HCT116 (cell line): ENCODE measurements around the gene FOXO6. TPM values are rescaled to one million over a fixed set of nuclear protein-coding genes. Genes with fewer than 3 reads are reported as not detected.

Source experiments
- ATAC-seq: fragments of 200-7000 bp; cut with Tn5 transposase; 2 replicates; pipeline ENCODE4 v1.9.1; 2020; ENCODE audit warnings: mild to moderate bottlenecking, moderate library complexity
- BruUV-seq: library from RNA; stranded (reverse); fragments of 400-500 nt; replicated peaks from 2 replicates; lab custom pipeline; 2021; lab: Mats Ljungman, UMichigan
- CTCF ChIA-PET: fragments of 300-600 bp; sonication (Branson Sonifier 250); formaldehyde crosslinking; loops from one replicate; lab custom pipeline; 2021; ENCODE audit warnings: antibody characterized with exemption; lab: Charles Lee
- POLR2A ChIA-PET: fragments of 300-600, 350-600 bp; sonication (Branson Sonifier 250); formaldehyde crosslinking; loops from one replicate; lab custom pipeline; 2021; ENCODE audit warnings: antibody characterized with exemption; lab: Charles Lee
- RAD21 ChIA-PET, 2 experiments: fragments of 300-600 bp; sonication (Branson Sonifier 250); formaldehyde crosslinking; loops; one replicate each; lab custom pipeline; 2023; ENCODE audit warnings: low total read pairs in 2 of 2; ENCODE audit not compliant: uncharacterized antibody in 2 of 2, unreplicated experiment in 2 of 2, low non-redundant PET in 1 of 2; lab: Charles Lee
- DNase-seq: peaks from one replicate; pipeline ENCODE4 v3.0.0-alpha.2; 2010; ENCODE audit warnings: low read depth, low spot score
- H2AFZ ChIP-seq: fragments of 200-600 bp; shearing (Covaris generic), sonication (generic); 2 replicates; pipeline ENCODE4 v1.6.1; 2017; ENCODE audit warnings: low read depth, mixed run types, mixed read lengths, antibody characterized with exemption, low read length; ENCODE audit not compliant: poor library complexity, severe bottlenecking
- H3K27ac ChIP-seq: 2 replicates; pipeline ENCODE4 v1.5.1; 2012; ENCODE audit warnings: low read depth, low read length
- H3K27me3 ChIP-seq: fragments of 200-600 bp; sonication (generic); 2 replicates; pipeline ENCODE4 v1.6.1; 2016; ENCODE audit warnings: mixed run types, low read length, mixed read lengths; ENCODE audit not compliant: insufficient read depth
- H3K36me3 ChIP-seq, 2 experiments: fragments of 200-500 bp in 1 of 2; fragments of 200-600 bp in 1 of 2; sonication (Bioruptor generic) in 1 of 2; sonication (generic) in 1 of 2; 2 replicates each; pipeline versions ENCODE4 v1.5.1 to v1.6.1; 2014 to 2016; ENCODE audit warnings: low read length in 2 of 2, inconsistent platforms in 1 of 2, mixed read lengths in 1 of 2, mixed run types in 1 of 2; ENCODE audit not compliant: insufficient read depth in 2 of 2, control insufficient read depth in 1 of 2
- H3K4me1 ChIP-seq, 2 experiments: fragments of 200-600 bp in 1 of 2; sonication (generic) in 1 of 2; 2 replicates each; pipeline versions ENCODE4 v1.5.1 to v1.6.1; 2012 to 2017; ENCODE audit warnings: low read length in 2 of 2, inconsistent platforms in 1 of 2, mild to moderate bottlenecking in 1 of 2, mixed read lengths in 1 of 2, mixed run types in 1 of 2, moderate library complexity in 1 of 2; ENCODE audit not compliant: insufficient read depth in 2 of 2, control insufficient read depth in 1 of 2
- H3K4me2 ChIP-seq: fragments of 200-600 bp; sonication (generic); 2 replicates; pipeline ENCODE4 v1.6.1; 2017; ENCODE audit warnings: mixed run types, low read length, mixed read lengths
- H3K4me3 ChIP-seq, 2 experiments: fragments of 200-600 bp in 1 of 2; sonication (generic) in 1 of 2; replicated peaks in 1 of 2; 2 replicates each; pipeline ENCODE4 v1.5.1; 2011 to 2016; ENCODE audit warnings: low read length in 2 of 2, control low read depth in 1 of 2, low read depth in 1 of 2, mild to moderate bottlenecking in 1 of 2, mixed read lengths in 1 of 2, mixed run types in 1 of 2
- H3K79me2 ChIP-seq: fragments of 200-600 bp; sonication (generic); 2 replicates; pipeline ENCODE4 v1.6.1; 2017; ENCODE audit warnings: mild to moderate bottlenecking, mixed run types, low read length, moderate library complexity, mixed read lengths; ENCODE audit not compliant: insufficient read depth
- H3K9ac ChIP-seq: fragments of 200-600 bp; sonication (generic); 2 replicates; pipeline ENCODE4 v1.6.1; 2016; ENCODE audit warnings: low read length, mixed read lengths
- H3K9me2 ChIP-seq: fragments of 200-600 bp; sonication (generic), shearing (Covaris generic); 2 replicates; pipeline ENCODE4 v1.6.1; 2017; ENCODE audit warnings: mixed run types, mild to moderate bottlenecking, moderate library complexity; ENCODE audit not compliant: insufficient read depth
- H3K9me3 ChIP-seq, 2 experiments: fragments of 200-500 bp in 1 of 2; fragments of 200-600 bp in 1 of 2; sonication (Bioruptor generic) in 1 of 2; sonication (generic) in 1 of 2; 2 replicates each; pipeline ENCODE4 v1.6.1; 2014 to 2017; ENCODE audit warnings: low read length in 2 of 2, mixed read lengths in 2 of 2, inconsistent platforms in 1 of 2, low read depth in 1 of 2, mild to moderate bottlenecking in 1 of 2, mixed run types in 1 of 2, moderate library complexity in 1 of 2; ENCODE audit not compliant: control insufficient read depth in 1 of 2, insufficient read depth in 1 of 2
- H4K20me1 ChIP-seq: fragments of 200-600 bp; sonication (generic), shearing (Covaris generic); 2 replicates; pipeline ENCODE4 v1.6.1; 2017; ENCODE audit warnings: mixed run types, mild to moderate bottlenecking, moderate library complexity; ENCODE audit not compliant: insufficient read depth
- CBX3 ChIP-seq: IDR thresholded peaks from 2 replicates; pipeline ENCODE4 v1.6.1; 2012; ENCODE audit warnings: low read depth
- JUND ChIP-seq: IDR thresholded peaks from 2 replicates; pipeline ENCODE4 v1.6.1; 2012
- RAD21 ChIP-seq: IDR thresholded peaks from 2 replicates; pipeline ENCODE4 v1.6.1; 2012; ENCODE audit warnings: low read depth, mild to moderate bottlenecking
- intact Hi-C: fragments of 100-400 bp; cut with micrococcal nuclease; formaldehyde crosslinking; loops from 2 replicates; pipeline ENCODE4 v1.10.0; 2022
- total RNA-seq: library from RNA; stranded (reverse); gene quantifications from one replicate; pipeline ENCODE4 v1.2.1, GENCODE V29; 2021; ENCODE audit not compliant: unreplicated experiment
- TF ChIP-seq, protein P1 (sequence below): IDR thresholded peaks from 2 replicates; pipeline ENCODE4 v1.6.1; 2011; ENCODE audit warnings: mild to moderate bottlenecking, low read length, moderate library complexity; ENCODE audit not compliant: insufficient replicate concordance; ENCODE audit errors: extremely low read depth

The FOXO6 gene
- total RNA-seq, 1 experiment from 2014 or later: 7.0 TPM

DNA sequence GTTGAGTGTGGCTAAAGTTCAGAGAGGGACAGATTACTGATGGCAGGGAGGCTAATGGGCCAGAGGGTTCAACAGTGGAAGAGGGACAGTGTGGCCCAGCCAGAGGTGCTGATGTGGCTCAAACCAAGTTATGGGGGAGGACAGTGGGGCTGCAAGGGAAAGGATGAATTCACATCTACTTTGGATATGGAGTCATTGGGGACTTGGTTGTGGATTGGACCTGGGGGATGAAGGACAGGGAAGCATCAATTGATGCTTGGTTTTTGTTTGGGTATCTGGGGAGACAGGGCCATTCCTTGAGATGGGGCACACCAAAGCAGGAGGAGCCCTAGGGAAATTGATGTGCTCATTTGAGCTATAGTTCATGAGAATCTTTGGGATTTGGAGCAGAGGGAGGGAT lies 23.3 kb downstream of the FOXO6 start:
- RAD21 ChIA-PET: no interaction called here
- Histone ChIP-seq H3K9ac (no peak overlapping the region), H3K36me3 (no peaks in the 10 kb centered on the region), H3K9me3 (no peaks in the 10 kb centered on the region), H3K9me2 (no peaks in the 10 kb centered on the region), H3K27ac (no peak overlapping the region), H4K20me1 (no peaks in the 10 kb centered on the region), H3K4me3 (no peak overlapping the region), H3K27me3 (0 out of 2 replicates have a peak, but pooled peaks cover 3% of the 10 kb centered on the region), H3K79me2 (no peaks in the 10 kb centered on the region), H3K4me1 (peaks cover 12 to 38% of the 10 kb centered on the region in 2 experiments; a peak in 3 of 4 replicates), H3K4me2 (no peak overlapping the region), H2AFZ (no peak overlapping the region)
- ATAC-seq (no peak), DNase-seq (no peak)
- CTCF ChIA-PET: no interaction called here
- POLR2A ChIA-PET: no interaction called here
- intact Hi-C loops: no loop called here
- TF ChIP-seq, protein P1, sequence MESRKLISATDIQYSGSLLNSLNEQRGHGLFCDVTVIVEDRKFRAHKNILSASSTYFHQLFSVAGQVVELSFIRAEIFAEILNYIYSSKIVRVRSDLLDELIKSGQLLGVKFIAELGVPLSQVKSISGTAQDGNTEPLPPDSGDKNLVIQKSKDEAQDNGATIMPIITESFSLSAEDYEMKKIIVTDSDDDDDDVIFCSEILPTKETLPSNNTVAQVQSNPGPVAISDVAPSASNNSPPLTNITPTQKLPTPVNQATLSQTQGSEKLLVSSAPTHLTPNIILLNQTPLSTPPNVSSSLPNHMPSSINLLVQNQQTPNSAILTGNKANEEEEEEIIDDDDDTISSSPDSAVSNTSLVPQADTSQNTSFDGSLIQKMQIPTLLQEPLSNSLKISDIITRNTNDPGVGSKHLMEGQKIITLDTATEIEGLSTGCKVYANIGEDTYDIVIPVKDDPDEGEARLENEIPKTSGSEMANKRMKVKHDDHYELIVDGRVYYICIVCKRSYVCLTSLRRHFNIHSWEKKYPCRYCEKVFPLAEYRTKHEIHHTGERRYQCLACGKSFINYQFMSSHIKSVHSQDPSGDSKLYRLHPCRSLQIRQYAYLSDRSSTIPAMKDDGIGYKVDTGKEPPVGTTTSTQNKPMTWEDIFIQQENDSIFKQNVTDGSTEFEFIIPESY: no peak
- TF ChIP-seq RAD21: no peak
- no TSS peak for BruUV-seq

DNA sequence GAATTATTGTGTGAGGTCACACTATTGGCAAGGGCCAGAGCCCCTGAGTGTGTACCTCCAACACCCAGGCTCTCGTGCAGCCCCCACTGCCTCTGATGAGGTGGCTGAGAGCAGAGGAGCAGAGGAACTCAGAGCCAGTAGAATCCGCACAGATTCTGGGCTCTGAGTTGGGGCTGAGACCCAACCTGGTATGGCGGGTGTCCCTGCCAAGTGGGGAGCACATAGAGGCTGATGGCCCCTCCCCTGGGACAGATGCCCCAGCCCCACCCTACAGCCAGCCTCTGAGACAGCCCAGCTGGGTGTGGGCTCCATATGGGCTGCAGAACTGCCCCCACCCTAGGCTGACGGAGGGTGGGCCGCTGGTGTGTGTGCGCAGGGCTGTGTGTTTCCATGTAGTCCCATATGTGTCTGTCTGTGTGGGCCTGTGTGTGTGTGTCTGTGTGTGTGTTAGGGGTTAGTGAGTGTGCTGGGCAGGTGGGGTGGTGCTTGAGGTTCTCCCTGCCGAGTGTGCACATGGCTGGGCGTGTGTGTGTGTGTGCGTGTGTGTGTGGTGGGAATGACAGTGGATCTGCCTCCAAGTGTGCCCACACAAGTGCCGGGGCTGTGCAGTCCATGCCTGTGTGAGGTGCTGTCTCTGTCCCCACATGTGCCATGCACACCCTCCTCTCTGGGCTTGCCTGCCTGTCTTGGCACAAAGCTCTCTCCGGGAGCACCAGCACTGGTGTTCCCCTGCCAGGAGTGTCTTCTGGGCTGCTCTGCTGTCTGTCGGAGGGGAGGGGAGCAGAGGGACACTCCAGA lies 24.4 kb downstream of the FOXO6 start:
- H2AFZ ChIP-seq: no peak overlapping the region
- H3K9me2 ChIP-seq: no peaks in the 10 kb centered on the region
- intact Hi-C loops: no loop called here
- ChIA-PET CTCF (no interaction called here), RAD21 (no interaction called here), POLR2A (no interaction called here)
- H4K20me1 ChIP-seq: no peaks in the 10 kb centered on the region
- H3K4me3 ChIP-seq: no peak overlapping the region
- TF ChIP-seq CBX3: no peak
- no peak for TF ChIP-seq JUND
- 0 out of 2 replicates have a peak, but pooled peaks cover 3% of the 10 kb centered on the region for H3K27me3 ChIP-seq
- no peaks in the 10 kb centered on the region for H3K9me3 ChIP-seq
- ATAC-seq (no peak), DNase-seq (no peak)
- no peak overlapping the region for H3K27ac ChIP-seq
- no peaks in the 10 kb centered on the region for H3K79me2 ChIP-seq
- no peak overlapping the region for H3K9ac ChIP-seq
- H3K36me3 ChIP-seq: no peaks in the 10 kb centered on the region
- H3K4me1 ChIP-seq: peaks cover 8 to 34% of the 10 kb centered on the region in 2 experiments; a peak in 3 of 4 replicates
- no TSS peak for BruUV-seq
- H3K4me2 ChIP-seq: no peak overlapping the region
